ENCODE data around the gene BDH1.

Gene BDH1

DNA sequence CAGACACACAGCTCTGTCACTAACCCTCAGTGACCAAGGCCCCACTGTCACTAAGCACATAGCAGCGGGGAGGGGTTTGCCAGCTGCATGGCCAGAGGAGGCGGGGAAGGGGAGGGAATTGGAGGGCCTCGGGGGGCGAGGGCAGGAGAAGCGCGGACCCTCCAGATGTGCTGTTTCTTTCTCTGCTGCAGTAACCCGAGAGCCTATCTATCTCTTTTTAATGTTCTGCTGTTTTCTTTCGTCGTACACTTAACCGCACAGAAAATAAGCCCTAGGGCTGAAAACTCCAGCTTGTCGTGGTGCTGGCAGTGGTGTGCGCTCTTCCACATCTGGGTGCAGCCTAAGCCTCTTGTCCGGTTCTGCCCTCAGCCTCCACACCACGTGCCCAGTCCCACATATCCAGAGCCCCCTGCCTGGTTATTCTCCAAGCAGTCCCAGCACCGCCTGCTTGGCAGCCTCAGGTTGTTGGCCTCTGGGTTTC, 51.1 kb downstream of the BDH1 start:
- no peak for DNase-seq

DNA sequence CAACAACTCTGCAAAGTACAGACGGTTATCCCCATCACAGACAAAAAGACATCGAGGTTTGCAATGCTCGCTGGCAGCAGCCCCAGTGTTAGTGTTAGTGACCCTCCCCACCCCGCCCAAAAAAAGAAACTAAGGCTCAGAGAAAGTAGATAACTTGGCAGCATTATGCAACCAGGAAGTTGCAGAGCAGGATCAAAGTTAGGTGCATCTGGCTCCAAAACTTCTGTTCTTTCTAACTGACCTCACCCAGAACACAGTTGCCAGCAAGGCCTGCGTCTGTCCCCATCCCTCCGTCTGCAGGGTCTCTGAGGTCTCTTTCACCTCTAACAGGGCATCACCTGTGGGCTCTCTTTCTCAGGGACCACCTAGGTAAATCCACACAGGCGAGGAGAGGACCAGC, 51.5 kb downstream of the BDH1 start:
- no peak for DNase-seq

DNA sequence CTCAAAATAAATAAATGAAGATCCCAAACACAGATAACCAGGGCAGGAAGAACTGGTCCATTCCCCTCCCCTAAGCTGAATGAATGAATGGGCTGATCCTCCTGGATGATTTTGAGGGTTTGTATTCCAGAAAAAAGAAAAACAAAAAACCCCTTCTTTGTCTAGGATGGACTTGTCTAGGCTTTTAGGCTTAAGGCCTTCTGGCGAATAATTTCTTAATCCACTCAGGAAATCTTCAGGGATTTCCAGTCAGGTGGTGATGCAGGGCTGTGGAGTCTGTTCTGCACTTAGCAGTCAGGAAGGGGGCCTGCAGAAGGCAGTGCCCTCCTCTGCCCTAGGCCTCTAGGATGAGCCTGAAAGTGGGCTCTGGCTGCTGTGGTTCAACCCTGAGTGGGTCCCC, 52.1 kb downstream of the BDH1 start:
- no peak for DNase-seq

DNA sequence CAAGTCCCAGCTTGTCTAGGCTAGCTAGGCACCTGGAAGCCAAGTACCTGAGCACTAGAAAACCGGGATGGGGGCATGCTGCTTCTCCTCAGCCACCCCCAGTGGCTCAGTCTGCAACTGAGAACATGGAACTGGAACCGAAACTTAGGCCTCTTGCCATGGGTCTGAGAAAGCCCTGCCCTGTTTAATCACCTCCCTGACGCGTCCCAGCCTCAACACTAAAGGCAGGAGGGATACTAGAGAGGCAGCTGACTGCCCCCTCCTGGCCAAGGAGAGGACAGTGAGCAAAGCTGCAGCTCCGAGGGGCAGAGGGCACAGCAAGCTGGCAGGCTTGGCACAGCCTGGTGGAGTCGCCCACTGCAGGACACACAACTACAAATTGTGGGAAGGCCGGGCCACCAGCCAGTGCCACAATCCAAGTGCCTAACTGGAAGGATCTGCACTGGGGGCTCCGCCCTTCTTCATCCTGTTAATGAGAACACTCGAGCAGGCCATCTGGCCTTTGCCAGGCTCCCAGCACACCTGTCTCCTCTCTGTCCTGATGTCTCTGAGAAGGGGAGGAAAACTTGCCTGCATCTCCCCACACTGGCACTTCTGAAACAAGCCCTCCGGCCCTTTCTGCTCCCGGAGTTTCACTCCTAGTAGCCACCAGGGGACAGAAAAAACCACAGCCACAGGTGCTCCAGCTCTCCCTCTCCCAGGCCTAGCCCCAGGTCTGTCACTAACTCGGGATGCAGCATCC, 53.7 kb downstream of the BDH1 start:
- peak; percentile 24 to 28 for DNase-seq

DNA sequence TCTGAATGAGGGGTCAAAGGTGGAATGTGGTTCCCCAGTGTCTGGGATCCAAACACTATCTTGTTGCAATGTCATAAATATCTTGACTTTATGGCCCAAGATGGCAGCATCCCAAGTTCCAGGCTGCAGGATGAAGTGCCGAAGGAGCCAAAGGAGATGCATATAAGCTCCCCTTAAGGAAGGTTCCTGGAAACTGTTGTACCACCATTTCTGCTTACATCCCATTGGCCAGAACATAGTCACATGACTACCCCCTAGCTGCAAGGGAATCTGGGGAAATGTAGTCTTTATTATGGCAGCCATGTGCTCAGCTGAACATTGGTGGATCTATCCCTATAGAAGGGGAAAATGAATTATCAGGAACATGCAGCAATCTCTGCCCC, 54.3 kb downstream of the BDH1 start:
- peak; percentile 3 to 6 for DNase-seq

DNA sequence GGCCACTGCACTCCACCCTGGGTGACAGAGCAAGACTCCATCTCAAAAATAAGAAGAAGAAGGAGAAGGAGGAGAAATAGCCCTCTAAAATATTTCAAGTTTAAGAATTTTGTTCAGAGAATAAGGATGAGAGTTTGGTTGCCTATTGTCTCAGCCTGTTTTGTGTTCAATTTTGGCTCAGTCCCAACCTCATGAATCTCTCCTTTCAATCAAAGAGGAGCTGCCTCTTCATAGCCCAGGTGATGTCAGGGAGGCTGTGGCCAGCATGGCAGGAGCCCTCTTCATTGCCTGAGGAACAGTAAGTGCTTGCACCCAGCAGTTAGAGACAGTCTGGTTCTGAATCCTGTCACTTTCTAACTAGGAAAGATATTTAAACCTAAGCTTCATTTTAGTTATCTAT, 55.0 kb downstream of the BDH1 start:
- no peak for DNase-seq

DNA sequence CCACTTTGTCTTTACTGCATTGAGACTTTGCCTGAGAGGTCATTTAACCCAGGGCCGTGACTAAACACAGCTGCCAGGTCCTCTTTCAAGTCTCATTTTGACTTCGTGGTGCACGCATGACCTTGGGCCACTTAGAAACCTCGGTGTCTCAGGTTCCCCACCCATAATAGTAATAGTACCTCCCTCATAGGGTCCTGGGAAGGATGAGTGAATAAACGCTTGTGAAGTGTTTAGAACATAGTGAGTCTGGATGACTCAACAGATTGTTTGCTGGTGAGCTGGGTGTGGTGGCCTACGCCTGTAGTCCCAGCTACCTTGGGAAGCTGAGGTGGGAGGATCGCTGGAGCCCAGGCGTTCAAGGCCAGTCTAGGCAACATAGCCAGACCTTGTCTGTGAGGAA, 56.3 kb downstream of the BDH1 start:
- DNase-seq = no peak

DNA sequence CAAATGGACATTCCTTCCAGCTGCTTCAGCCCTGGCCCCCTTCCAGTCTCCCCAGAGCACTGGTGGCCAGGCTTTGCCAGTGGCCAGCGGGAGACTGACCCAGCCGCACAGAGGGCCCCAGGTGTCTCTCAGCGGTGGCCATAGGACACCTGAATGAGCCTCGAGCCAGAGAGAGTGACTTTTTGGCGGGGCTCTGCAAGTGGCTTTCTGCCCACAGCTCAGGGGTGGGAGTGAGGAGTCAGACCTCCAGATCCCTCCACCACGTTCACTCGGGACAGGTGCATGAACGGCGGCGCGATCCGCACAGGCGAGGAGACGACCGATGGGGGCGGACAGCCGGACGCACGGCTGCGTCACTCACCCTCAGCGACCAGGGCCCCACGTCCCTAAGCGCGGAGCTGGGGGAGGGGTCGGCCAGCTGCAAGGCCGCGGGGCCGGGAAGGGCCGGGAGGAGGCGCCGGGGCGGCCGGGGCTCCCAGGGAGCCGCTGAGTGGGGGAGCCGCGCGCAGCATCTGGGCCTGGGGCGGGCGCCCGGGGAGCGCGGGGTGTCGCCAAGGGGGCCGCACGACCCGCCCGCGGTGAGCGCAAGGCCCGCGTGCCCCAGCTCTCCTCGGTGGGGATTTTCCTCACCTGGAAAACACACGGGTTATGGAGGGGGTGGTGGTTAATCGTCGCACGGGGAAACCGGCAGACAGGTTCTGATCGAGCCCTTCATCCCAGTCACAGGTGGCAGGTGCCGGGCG, 57.1 kb downstream of the BDH1 start:
- DNase-seq = no peak

DNA sequence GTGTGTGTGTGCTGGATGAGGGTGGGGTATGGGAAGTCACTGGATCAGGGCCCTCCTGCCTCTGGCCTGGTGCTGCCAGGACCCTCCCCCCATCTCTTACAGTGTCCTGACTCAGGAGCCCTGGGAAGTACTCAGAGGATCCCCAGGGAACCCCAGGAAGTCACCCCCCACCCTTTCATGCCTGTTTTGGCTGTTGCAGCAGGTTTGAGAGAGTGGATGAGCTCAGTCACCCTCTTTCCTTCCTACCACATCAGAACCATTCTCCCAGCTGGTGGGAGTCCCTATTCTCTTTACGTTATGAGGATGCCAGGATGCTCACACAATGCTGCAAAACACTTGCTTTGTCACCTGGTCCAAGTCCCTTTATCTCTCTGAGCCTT, 59.0 kb downstream of the BDH1 start:
- DNase-seq = no peak

DNA sequence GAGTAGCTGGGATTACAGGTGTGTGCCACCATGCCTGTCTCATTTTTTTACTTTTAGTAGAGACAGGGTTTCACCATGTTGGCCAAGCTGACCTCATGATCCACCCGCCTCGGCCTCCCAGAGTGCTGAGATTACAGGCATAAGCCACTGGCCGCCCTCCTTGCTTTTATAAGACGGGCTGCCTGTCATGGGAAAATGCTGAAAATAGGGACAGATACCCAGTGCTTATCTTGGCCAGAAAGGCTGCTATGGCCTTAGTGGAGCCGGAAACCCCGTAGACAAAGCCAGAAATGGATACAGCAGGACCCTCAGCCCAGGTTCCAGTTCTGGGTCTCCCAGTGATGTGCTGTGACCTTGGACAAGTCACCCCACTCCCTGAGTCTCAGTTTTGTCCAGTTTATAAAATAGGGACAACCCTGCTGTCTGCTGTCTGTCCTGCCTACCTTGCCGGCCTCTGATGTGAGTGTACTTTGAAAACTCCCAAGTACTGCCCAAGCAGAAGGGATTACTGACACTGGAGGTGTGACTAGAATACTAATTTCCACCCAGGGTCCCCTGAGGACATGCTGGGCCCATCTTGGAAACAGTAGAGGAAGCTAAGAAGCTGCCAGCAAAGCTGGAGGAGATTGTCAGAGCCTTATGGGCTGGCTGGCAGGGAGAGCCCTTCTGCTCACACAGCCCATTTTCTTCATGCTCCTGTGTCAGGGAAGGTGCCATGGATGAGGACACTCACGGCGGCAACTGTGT, 59.6 kb downstream of the BDH1 start:
- DNase-seq = no peak

DNA sequence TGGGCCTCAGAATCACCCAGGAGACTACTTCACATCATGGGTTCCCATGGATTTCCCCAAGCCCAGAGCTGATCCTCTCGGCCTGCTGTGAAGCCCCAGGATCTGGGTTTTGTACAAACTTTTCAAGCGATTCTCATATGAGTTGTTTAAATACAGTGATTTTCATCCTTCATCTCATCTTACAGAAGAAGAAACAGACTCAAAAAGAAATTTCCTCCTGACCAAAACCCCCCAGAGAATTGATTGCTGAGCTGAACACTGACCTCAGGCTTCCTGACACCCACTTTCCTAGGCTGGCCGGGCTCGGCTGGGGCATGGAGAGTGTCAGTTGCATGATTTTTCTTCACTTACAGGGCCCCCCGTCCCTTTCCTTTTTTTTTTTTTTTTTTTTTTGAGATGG, 60.3 kb downstream of the BDH1 start:
- DNase-seq = no peak

DNA sequence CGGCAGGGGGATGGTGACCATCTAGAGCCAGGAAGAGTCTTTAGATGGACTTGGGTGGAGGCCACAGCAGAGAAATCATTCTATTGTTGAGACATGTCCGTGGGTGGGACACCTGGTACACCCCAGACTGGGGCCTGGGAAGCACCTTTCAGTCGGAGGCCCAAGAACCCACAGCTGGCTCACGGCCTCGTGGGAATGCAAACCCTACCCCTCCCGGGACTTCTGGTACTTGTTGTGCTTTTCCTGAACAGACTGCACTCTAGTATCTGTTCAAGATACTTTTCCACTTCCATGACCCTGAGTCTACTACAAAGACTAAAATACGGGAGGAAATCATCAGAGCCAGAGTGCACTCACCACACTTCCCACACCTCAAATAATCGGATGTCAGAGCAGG, 60.7 kb downstream of the BDH1 start:
- no peak for DNase-seq

DNA sequence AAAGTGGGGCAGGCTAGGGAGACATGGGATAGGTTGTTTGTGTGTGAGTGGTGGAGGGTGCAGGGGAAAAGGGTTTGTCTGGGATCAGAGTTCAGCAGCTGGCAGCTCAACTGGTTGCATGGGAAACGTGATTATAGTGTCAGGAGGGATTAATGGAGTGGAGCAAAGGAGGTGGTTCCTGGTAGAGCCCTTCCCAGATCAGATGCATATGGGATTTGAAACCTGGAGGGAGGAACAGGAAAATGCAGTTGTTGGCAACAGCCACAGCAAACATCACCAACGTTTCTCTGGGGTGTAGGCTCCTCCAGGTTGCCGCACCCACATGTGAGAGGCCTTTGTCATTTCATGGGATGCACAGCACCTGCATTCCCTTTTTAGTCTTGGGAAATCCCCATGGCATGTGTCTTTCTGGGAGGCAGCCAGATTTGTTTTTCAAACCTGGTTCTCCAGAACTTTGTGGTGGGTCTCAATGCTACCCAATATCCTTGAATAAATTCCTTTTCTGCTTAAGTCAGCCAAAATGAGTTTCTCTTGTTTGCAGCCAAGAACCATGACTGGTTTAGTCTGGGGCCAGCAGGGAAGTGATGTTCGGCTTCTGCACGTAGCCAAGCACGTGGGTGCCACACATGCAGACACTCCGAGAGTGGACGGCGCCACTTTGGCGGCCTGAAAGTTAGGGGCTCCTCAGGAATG, 61.3 kb downstream of the BDH1 start:
- DNase-seq = no peak

DNA sequence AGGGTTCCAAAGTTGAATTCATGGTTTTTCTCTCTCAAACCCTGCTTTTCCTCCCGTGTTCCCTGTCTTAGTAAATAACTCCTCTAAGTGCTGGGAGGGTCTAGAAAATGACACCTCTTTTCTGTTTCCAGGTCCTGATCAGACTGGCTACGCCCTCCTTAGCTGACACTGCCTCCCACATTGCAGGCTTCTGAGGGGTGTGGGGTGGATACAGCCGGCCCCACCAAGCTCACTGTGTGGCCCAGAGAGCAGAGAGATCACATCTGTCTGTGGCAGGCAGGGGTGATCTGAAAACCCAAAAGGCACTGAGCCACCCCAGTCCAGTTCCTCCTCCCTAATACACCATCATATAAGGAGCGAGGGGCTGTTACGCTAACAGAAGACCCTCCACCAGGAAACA, 62.7 kb downstream of the BDH1 start:
- DNase-seq = no peak

DNA sequence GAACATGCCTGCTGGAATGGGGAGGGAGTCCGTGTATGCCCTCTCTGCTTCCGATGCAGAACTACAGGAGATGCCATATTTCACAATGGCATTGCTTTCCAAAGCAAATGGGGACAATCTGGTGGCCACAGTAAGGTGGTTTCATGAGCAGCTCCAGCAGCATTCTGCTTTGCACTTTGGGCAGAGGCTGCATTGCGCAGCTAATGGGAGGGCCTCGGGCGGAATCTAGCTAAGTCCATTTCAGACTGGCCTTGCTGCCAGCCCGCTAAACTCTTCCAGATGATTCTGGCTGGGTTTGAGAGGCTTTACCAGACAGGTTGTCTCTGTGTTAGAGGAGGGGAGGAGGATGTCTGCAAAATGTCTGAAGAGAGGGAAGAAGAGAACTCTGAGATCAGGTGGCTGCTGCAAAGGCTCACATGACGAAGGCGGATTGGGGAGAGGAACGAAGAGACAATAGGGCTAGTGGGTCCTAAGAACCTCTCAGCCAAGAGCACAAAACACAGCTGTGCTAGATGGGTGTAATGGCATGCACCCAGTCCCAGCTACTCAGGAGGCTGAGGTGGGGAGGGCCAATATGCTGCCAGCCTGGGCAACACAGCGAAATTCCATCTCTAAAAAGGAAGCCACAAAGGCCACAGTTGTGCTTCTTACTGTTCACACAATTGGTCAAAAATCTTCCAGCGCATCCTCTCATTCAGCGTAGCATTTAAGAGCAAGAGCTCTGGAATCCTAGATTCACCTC, 63.7 kb downstream of the BDH1 start:
- no peak for DNase-seq

DNA sequence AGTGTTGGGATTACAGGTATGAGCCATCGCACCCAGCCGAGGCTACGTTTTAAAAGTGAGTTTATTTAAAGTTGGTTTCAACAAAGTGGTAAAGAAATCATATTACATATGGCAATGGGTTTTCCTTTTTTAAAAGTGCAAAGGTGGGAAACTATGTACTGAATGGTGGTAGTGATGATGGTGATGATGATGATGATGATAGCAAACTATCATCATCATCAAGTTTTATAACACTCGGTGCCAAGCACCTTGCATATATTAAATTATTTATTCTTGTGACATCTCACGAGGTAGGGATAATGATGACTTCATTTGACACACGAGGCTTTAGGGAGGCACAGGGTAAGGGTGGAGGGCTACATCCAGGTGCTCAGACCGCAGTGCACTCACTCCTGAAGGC, 64.3 kb downstream of the BDH1 start:
- DNase-seq = no peak

DNA sequence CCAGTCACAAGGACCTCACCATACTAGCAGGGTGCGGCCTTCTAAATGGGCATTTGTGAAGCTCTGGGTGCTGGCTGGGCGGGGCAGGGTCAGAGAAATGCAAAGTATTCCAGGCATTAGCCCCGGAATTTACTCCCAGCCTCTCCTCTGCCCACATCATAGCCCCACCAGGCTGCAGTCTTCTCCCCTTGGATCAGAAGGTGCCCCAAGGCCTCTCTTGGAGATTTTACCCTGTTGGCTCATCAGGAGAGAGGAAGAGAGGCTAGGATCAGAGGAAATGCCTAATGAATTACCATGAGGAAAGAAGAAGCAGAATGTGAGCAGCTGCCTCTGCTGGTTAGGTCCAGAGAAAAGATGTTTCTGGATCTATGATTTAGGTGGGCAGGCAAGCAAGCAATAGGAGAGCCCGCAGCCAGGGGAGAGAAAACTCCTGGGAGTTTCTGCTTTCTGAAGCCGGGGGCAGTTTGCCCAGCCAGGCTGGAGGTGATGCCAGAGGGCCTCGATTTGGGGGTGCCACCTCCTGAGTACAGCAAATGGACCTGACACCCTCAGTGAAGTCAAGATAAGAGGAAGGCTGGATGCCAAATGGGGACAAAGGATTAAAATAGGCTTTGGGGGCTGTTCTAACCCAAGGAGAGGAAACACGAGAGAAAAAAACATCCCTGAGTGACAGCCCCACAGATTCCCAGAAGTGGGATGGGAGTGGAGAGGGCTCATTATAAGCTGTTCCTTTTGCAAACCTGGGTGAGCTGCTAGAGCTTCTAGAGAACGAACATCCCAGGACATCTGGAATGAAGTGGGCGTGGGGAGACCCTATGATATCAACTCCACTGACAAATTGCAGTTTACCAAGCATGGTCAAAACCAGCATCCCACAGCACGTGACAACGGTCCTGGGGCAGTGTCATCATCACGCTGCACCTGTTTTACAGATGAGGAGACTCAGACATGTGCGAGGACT, 65.4 kb downstream of the BDH1 start:
- no peak for DNase-seq

DNA sequence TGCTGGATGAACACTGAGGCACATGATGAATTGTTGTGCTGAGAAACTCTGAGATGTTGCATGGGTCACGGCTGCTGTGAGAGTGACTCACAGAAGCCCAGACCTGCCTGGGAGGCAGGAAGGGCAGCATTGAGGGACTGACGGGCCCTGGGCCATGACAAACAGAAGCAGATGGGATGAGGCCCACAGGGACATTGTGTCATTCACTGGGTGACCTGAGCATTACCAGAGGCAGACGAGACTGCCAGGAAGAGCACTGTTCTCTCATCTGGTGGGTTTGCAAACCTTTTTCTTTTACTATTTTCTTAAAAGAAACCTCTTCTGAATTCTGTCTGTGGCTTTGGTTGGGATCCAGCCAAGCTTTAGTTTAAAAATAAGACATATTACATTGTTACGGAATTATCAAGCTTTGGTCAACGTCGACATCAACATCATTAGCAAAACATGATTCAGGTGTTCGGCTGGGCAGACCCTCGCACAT, 67.8 kb downstream of the BDH1 start:
- peak; percentile 33 to 48 for DNase-seq

DNA sequence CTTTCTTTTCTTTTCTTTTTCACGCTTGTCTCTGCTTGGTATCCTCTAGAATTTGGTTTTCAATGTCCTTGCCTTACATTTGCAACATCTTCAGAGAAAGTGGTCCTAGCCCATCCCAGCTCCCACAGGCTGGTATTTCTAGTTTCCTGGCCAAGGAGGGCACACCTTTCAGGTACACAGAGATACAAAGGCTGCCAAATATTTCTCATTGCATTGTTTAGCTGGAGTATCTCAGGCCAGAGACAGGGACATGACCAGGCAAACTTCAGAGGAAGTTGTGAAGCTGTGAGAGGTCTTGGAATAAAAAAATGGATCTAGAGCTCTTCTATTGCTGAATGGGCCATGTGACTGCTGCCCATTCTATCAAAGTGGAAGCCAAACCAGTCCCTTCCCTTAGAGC, 68.9 kb downstream of the BDH1 start:
- no peak for DNase-seq

DNA sequence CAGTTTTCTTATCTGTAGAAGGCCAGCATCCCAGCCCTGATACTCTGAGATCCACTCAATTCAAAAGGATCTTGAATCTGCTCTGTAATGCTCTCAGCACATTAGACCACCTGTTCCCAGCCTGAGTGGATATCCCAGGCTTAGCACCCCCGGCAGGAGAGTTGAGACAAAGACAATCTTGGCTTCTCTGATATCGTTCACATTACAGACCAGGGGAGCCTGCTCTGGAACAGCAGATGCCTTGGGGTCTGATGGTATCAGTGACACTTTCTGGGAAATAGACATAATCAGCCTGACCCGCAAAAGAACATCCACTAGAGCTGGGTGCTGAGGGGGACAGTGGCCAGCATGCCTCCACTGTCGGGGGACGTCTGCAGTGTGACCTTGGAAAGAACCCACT, 70.6 kb downstream of the BDH1 start:
- no peak for DNase-seq

DNA sequence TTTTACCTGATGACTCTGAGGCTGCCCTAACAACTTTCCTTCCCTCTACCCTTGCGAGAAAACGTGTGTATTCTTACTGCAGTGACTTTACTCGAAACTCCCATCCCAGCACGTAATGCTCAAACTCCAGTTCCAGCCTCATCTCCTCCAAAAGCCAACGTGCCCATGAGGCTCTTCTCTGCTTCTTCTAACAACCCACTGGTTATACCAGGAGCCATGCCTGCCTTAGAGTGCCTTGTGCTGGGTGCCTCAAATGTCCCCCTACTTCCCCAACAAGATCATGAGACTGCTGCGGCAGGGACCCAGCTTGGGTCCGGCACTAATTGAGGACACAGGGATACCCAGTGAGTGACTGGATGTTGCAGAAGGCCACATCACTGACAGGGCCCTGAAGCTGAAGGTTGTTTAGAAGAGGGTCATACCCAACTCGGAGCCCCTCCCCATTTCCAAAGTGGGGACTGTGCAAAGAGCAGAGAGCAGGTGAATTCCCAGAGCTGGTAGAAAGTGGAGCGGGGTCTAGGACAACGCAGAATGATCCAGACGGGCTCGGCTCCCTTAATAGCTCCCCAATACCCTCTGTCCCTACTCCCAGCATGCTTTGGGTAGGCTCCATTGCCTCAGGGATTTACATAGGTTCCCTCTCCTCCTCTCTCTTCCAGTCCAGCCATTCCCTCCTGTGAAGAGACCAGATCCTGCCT, 71.4 kb downstream of the BDH1 start:
- no peak for DNase-seq

All from SHP77 (cell line).